CD14-positive monocyte (primary cell): Measurements from ENCODE around the gene P4HB. TPM values are rescaled to one million over a fixed set of nuclear protein-coding genes. Genes with fewer than 3 reads are reported as not detected.

Experiments
- DNase-seq, 3 donors: peaks; one replicate each; pipeline ENCODE4 v3.0.0-alpha.2; 2011 to 2022
- H2AFZ ChIP-seq: 2 replicates; pipeline ENCODE4 v1.6.0; 2012; ENCODE audit warnings: mild to moderate bottlenecking, low read depth, low read length, inconsistent platforms; ENCODE audit not compliant: insufficient read depth, poor library complexity, severe bottlenecking
- H3K27ac ChIP-seq, 2 donors: 1 replicate in 1 of 2; 2 replicates in 1 of 2; pipeline ENCODE4 v1.5.1; 2012 to 2013; ENCODE audit warnings: low read length in 2 of 2, control low read depth in 1 of 2, inconsistent platforms in 1 of 2, low read depth in 1 of 2, mild to moderate bottlenecking in 1 of 2
- H3K27me3 ChIP-seq, 2 donors: one replicate each; pipeline versions ENCODE4 v1.6.0 to v1.6.1; 2011 to 2013; ENCODE audit warnings: low read length in 2 of 2; ENCODE audit not compliant: control insufficient read depth in 2 of 2, insufficient read depth in 2 of 2
- H3K36me3 ChIP-seq, 2 donors: replicated peaks in 1 of 2; 1 replicate in 1 of 2; 2 replicates in 1 of 2; pipeline versions ENCODE4 v1.5.1 to v1.6.1; 2012 to 2013; ENCODE audit warnings: low read length in 2 of 2, control low read depth in 1 of 2, inconsistent platforms in 1 of 2, mild to moderate bottlenecking in 1 of 2; ENCODE audit not compliant: insufficient read depth in 2 of 2, control insufficient read depth in 1 of 2
- H3K4me1 ChIP-seq, 2 donors: 1 replicate in 1 of 2; 2 replicates in 1 of 2; pipeline versions ENCODE4 v1.5.1 to v1.6.1; 2012 to 2013; ENCODE audit warnings: low read length in 2 of 2, control low read depth in 1 of 2, inconsistent platforms in 1 of 2, mild to moderate bottlenecking in 1 of 2, moderate library complexity in 1 of 2; ENCODE audit not compliant: insufficient read depth in 2 of 2, control insufficient read depth in 1 of 2
- H3K4me2 ChIP-seq: replicated peaks from 2 replicates; pipeline ENCODE3; 2012; ENCODE audit warnings: low read length, moderate library complexity, mild to moderate bottlenecking; ENCODE audit not compliant: poor library complexity, severe bottlenecking; ENCODE audit errors: extremely low read depth
- H3K4me3 ChIP-seq, 3 experiments: fragments of 200-600 bp in 1 of 3; sonication (generic) in 1 of 3; replicated peaks in 1 of 3; 1 replicate in 2 of 3; 2 replicates in 1 of 3; pipeline ENCODE4 v1.5.1; 2011 to 2013; ENCODE audit warnings: low read length in 3 of 3, mild to moderate bottlenecking in 3 of 3, control low read depth in 2 of 3, low read depth in 2 of 3, inconsistent platforms in 1 of 3, moderate library complexity in 1 of 3
- H3K79me2 ChIP-seq: 2 replicates; pipeline ENCODE4 v1.6.0; 2012; ENCODE audit warnings: mild to moderate bottlenecking, control low read depth, inconsistent platforms, low read length, moderate library complexity; ENCODE audit not compliant: insufficient read depth
- H3K9ac ChIP-seq: 2 replicates; pipeline ENCODE4 v1.6.0; 2017; ENCODE audit warnings: low read length, mild to moderate bottlenecking; ENCODE audit not compliant: insufficient read depth, poor library complexity, severe bottlenecking
- H3K9me3 ChIP-seq, 2 donors: replicated peaks in 1 of 2; 1 replicate in 1 of 2; 2 replicates in 1 of 2; pipeline versions ENCODE4 v1.5.1 to v1.6.1; 2012 to 2013; ENCODE audit warnings: low read length in 2 of 2, control low read depth in 1 of 2; ENCODE audit not compliant: control insufficient read depth in 1 of 2, insufficient read depth in 1 of 2
- H4K20me1 ChIP-seq: 2 replicates; pipeline ENCODE4 v1.6.0; 2012; ENCODE audit warnings: mild to moderate bottlenecking, low read length, control low read depth, moderate library complexity; ENCODE audit not compliant: insufficient read depth
- H3K27ac Mint-ChIP-seq, 7 donors: one replicate each; pipeline ENCODE4 v1.8.0; 2020; ENCODE audit warnings: mild to moderate bottlenecking in 7 of 7, mixed read lengths in 7 of 7, moderate library complexity in 6 of 7, inconsistent platforms in 2 of 7
- H3K27me3 Mint-ChIP-seq, 3 donors: one replicate each; pipeline ENCODE4 v1.8.0; 2021 to 2022; ENCODE audit warnings: low read depth in 3 of 3, mild to moderate bottlenecking in 3 of 3, mixed read lengths in 3 of 3, moderate library complexity in 3 of 3, inconsistent platforms in 1 of 3
- H3K36me3 Mint-ChIP-seq, 2 donors: one replicate each; pipeline ENCODE4 v1.8.0; 2020; ENCODE audit warnings: mixed read lengths in 2 of 2, inconsistent platforms in 1 of 2, mild to moderate bottlenecking in 1 of 2
- H3K4me1 Mint-ChIP-seq: one replicate; pipeline ENCODE4 v1.8.0; 2020; ENCODE audit warnings: mild to moderate bottlenecking, mixed read lengths
- H3K4me3 Mint-ChIP-seq, 2 donors: one replicate each; pipeline ENCODE4 v1.8.0; 2020; ENCODE audit warnings: mild to moderate bottlenecking in 2 of 2, mixed read lengths in 2 of 2, moderate library complexity in 1 of 2
- H3K9me3 Mint-ChIP-seq, 7 donors: one replicate each; pipeline ENCODE4 v1.8.0; 2020 to 2022; ENCODE audit warnings: mixed read lengths in 7 of 7, mild to moderate bottlenecking in 6 of 7, moderate library complexity in 6 of 7, inconsistent platforms in 2 of 7
- CTCF ChIP-seq: fragments of 200-600 bp; IDR thresholded peaks from one replicate; pipeline ENCODE4 v1.8.0; 2022; ENCODE audit warnings: antibody characterized with exemption, mild to moderate bottlenecking
- WGBS: methylation state at CpG from one replicate; pipeline ENCODE4 v1.1.5; 2013; ENCODE audit warnings: missing lambda C conversion rate; ENCODE audit not compliant: insufficient coverage; 5-methylcytosine and 5-hydroxymethylcytosine counted together
- intact Hi-C, 2 donors: fragments of 100-400 bp; cut with micrococcal nuclease; formaldehyde crosslinking; loops; one replicate each; pipeline versions ENCODE4 v1.15.0 to v1.15.1; 2023
- polyA plus RNA-seq, 3 donors: library from polyadenylated mRNA; depleted of rRNA in 1 of 3; unstranded in 2 of 3; stranded (reverse) in 1 of 3; fragments of 300-500 nt in 2 of 3; fragments of >200 nt in 1 of 3; fragmentation: Illumina TruSeq in 2 of 3; gene quantifications; 1 replicate in 2 of 3; 2 replicates in 1 of 3; pipeline ENCODE4 v1.2.3, GENCODE V29; 2012 to 2021

The P4HB gene
- polyA plus RNA-seq, 3 donors = 108 to 297 (median 291) TPM

- peaks cover 4% of the 10 kb centered on the region for H4K20me1 ChIP-seq
- peaks cover 4 to 10% of the 10 kb centered on the region in 2 donors for H3K4me1 ChIP-seq
- no peaks in the 10 kb centered on the region for H3K79me2 ChIP-seq
- peaks cover 9 to 14% of the 10 kb centered on the region in 2 donors for H3K36me3 Mint-ChIP-seq
- no peak overlapping the region for H3K9ac ChIP-seq
- peaks cover 8% of the 10 kb centered on the region for H3K4me1 Mint-ChIP-seq
- 63% methylated on average over 2 of the region's 13 CpGs for WGBS
- H3K9me3 ChIP-seq = no peaks in the 10 kb centered on the region
- intact Hi-C loops = loop anchor here in 1 of 2 donors (5.0 kb wide), 1 partner anchor 38 kb away; no protein-coding TSS in a partner anchor
- H3K27me3 Mint-ChIP-seq = peaks cover 0 to 20% (median 9%) of the 10 kb centered on the region in 3 donors
- no peak overlapping the region for H3K4me3 ChIP-seq
- no peak for DNase-seq
- no peak overlapping the region for H3K4me2 ChIP-seq
- peaks cover 11 to 14% of the 10 kb centered on the region in 2 donors for H3K36me3 ChIP-seq
- no peaks in the 10 kb centered on the region for H3K9me3 Mint-ChIP-seq
- H3K27ac ChIP-seq = no peak overlapping the region
- H2AFZ ChIP-seq = no peak overlapping the region
- TF ChIP-seq CTCF = no peak
- H3K27ac Mint-ChIP-seq = no peak overlapping the region
- peaks cover 0 to 4% of the 10 kb centered on the region in 2 donors for H3K27me3 ChIP-seq
- no peak overlapping the region for H3K4me3 Mint-ChIP-seq
Observed at GRCh38 chr17:81819708-81820107, 40.6 kb downstream of the P4HB start.

GRCh38 chr17:81817758-81818147 is 42.6 kb downstream of the P4HB start:
- Histone ChIP-seq H3K9me3 (no peaks in the 10 kb centered on the region), H4K20me1 (no peaks in the 10 kb centered on the region), H3K36me3 (peaks cover 4 to 7% of the 10 kb centered on the region in 2 donors), H3K27me3 (peaks cover 0 to 4% of the 10 kb centered on the region in 2 donors), H2AFZ (no peak overlapping the region), H3K4me1 (peaks cover 4 to 10% of the 10 kb centered on the region in 2 donors), H3K4me2 (no peak overlapping the region), H3K79me2 (no peaks in the 10 kb centered on the region), H3K9ac (no peak overlapping the region), H3K27ac (no peak overlapping the region), H3K4me3 (no peak overlapping the region)
- H3K36me3 Mint-ChIP-seq = peaks cover 0 to 4% of the 10 kb centered on the region in 2 donors
- no peak for TF ChIP-seq CTCF
- H3K4me3 Mint-ChIP-seq = peak overlapping the region in 1 of 2 donors; percentile 20
- peaks cover 8% of the 10 kb centered on the region for H3K4me1 Mint-ChIP-seq
- no peak for DNase-seq
- intact Hi-C loops = no loop called here
- peaks cover 0 to 20% (median 9%) of the 10 kb centered on the region in 3 donors for H3K27me3 Mint-ChIP-seq
- no peaks in the 10 kb centered on the region for H3K9me3 Mint-ChIP-seq
- WGBS = 81% methylated on average over 7 of the region's 7 CpGs
- no peak overlapping the region for H3K27ac Mint-ChIP-seq
